Measurements from ENCODE around the gene ATP5F1D.
"Not testable (repeated sequence)": the region's sequence is repeated elsewhere in the genome, so short reads cannot be mapped to it uniquely, and the experiment has no call there.

Gene ATP5F1D

GRCh38 chr19:1239796-1240737, 1.5 kb upstream of the ATP5F1D start:
- no peak overlapping the region for H3K4me3 ChIP-seq (ENCODE audit: low read depth, low read length)
- peak; percentile 97 for TF ChIP-seq CTCF (IDR thresholded peaks at IDR 0.05; ENCODE audit: borderline replicate concordance, insufficient read depth, low read depth, low read length)

- no peak overlapping the region for H3K4me3 ChIP-seq (ENCODE audit: low read depth, low read length)
- TF ChIP-seq CTCF (IDR thresholded peaks at IDR 0.05; ENCODE audit: borderline replicate concordance, insufficient read depth, low read depth, low read length), result no peak
Observed at GRCh38 chr19:1240925-1241324, 626 bp upstream of the ATP5F1D start.

GRCh38 chr19:1243768-1244692, 2.5 kb downstream of the ATP5F1D start:
- TF ChIP-seq CTCF (IDR thresholded peaks at IDR 0.05; ENCODE audit: borderline replicate concordance, insufficient read depth, low read depth, low read length), result peak; percentile 96
- no peak overlapping the region for H3K4me3 ChIP-seq (ENCODE audit: low read depth, low read length)

GRCh38 chr19:1244693-1245451, 3.3 kb downstream of the ATP5F1D start:
- H3K4me3 ChIP-seq (ENCODE audit: low read depth, low read length), result no peak overlapping the region
- TF ChIP-seq CTCF (IDR thresholded peaks at IDR 0.05; ENCODE audit: borderline replicate concordance, insufficient read depth, low read depth, low read length), result no peak

GRCh38 chr19:1245494-1246264, 4.1 kb downstream of the ATP5F1D start:
- no peak for TF ChIP-seq CTCF (IDR thresholded peaks at IDR 0.05; ENCODE audit: borderline replicate concordance, insufficient read depth, low read depth, low read length)
- H3K4me3 ChIP-seq (ENCODE audit: low read depth, low read length), result no peak overlapping the region

- H3K4me3 ChIP-seq (ENCODE audit: low read depth, low read length), result not testable (repeated sequence)
Observed at GRCh38 chr19:1246265-1247087, 4.9 kb downstream of the ATP5F1D start.
